Retinal pigment epithelial cell (primary cell): Measurements from ENCODE around the gene TSKU.

Experiments used
- DNase-seq: peaks from one replicate; pipeline ENCODE4 v3.0.0-alpha.2; 2010; ENCODE audit warnings: low read depth
- H3K4me3 ChIP-seq: 2 replicates; pipeline ENCODE4 v1.5.1; 2011; ENCODE audit warnings: mild to moderate bottlenecking, low read length, control low read depth, moderate library complexity
- TF ChIP-seq, protein P1 (sequence below): conservative IDR thresholded peaks from 2 replicates; pipeline ENCODE4 v1.5.1; 2011; ENCODE audit warnings: low read depth, low read length, control low read depth, inconsistent platforms

TSKU gene

GRCh38 chr11:76806131-76806530 is 23.0 kb downstream of the TSKU start:
- no peak overlapping the region for H3K4me3 ChIP-seq
- DNase-seq = no peak
- TF ChIP-seq, protein P1, sequence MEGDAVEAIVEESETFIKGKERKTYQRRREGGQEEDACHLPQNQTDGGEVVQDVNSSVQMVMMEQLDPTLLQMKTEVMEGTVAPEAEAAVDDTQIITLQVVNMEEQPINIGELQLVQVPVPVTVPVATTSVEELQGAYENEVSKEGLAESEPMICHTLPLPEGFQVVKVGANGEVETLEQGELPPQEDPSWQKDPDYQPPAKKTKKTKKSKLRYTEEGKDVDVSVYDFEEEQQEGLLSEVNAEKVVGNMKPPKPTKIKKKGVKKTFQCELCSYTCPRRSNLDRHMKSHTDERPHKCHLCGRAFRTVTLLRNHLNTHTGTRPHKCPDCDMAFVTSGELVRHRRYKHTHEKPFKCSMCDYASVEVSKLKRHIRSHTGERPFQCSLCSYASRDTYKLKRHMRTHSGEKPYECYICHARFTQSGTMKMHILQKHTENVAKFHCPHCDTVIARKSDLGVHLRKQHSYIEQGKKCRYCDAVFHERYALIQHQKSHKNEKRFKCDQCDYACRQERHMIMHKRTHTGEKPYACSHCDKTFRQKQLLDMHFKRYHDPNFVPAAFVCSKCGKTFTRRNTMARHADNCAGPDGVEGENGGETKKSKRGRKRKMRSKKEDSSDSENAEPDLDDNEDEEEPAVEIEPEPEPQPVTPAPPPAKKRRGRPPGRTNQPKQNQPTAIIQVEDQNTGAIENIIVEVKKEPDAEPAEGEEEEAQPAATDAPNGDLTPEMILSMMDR = no peak

DNA sequence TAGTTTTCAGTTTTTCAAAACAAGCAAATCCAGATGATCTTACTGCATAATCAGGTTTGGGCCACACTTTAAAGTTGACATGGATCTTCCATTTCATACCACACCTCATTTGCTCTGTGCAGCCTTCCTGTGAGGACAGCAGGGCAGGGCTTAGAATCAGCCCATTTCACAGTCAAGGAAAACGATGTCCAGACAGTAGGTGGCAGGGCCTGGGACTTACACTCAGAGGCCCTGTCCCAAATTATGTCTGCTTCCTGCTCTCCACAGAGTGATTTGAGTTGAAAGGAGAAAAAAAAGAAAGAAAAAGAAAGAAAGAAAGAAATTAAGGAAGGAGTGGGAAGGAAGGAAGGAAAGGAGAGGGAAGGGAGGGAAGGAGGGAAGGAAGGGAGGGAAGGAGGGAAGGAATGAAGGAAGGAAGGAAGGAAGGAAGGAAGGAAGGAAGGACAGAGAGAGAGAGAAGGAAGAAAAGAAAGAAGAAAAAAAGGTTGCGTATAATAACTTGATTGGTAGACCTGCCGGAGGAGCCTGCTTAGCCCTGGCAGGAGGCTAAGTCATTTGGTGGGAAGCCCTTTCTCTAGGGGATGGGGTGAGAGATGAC is 23.6 kb downstream of the TSKU start:
- H3K4me3 ChIP-seq = no peak overlapping the region
- TF ChIP-seq, protein P1 = no peak
- no peak for DNase-seq

GRCh38 chr11:76807206-76807875 is 24.2 kb downstream of the TSKU start:
- H3K4me3 ChIP-seq = peak overlapping the region; percentile 17
- peak; percentile 66 for DNase-seq
- TF ChIP-seq, protein P1 = peak; percentile 74

GRCh38 chr11:76808171-76808570 is 25.0 kb downstream of the TSKU start:
- no peak for DNase-seq
- TF ChIP-seq, protein P1 = no peak
- no peak overlapping the region for H3K4me3 ChIP-seq

DNA sequence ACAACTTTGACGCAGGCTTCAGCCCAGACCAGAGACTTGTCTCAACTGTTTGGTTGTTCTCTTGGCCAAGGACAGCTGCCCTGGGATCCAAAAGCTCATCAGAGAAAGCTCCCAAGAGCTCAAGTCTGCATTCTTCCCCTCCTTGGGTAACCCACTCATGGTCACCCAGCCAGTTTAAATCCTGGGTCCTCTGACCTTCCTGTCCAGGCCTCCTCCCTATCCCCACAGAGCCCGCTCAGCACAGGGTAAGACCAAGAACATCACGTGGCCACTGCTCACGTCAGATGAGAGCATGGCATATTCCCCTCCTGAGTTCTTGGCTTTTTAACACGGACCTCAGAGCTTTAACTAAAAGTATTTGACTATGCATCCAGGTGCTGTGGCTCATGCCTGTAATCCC is 25.8 kb downstream of the TSKU start:
- TF ChIP-seq, protein P1 = no peak
- no peak for DNase-seq
- H3K4me3 ChIP-seq = no peak overlapping the region

GRCh38 chr11:76810151-76810853 is 27.1 kb downstream of the TSKU start:
- DNase-seq = no peak
- TF ChIP-seq, protein P1 = peak; percentile 57
- H3K4me3 ChIP-seq = no peak overlapping the region
